ENCODE data around the gene KRTAP5-8.

- TF ChIP-seq ARNT (IDR thresholded peaks at IDR 0.05) (no peak), PKNOX1 (IDR thresholded peaks at IDR 0.05) (no peak), CTBP1 (IDR thresholded peaks at IDR 0.05; ENCODE audit: borderline replicate concordance) (no peak), SP1 (IDR thresholded peaks at IDR 0.05) (no peak), FOXA1 (IDR thresholded peaks at IDR 0.05) (no peak), BHLHE40 (IDR thresholded peaks at IDR 0.05; ENCODE audit: borderline replicate concordance) (no peak), HDGF (IDR thresholded peaks at IDR 0.05; ENCODE audit: borderline replicate concordance) (no peak)
Measured at GRCh38 chr11:71490044-71490730, 47.6 kb upstream of the KRTAP5-8 start.
